HepG2 (cell line): Measurements from ENCODE around the gene CAPN10. TPM values are rescaled to one million over a fixed set of nuclear protein-coding genes. Genes with fewer than 3 reads are reported as not detected.

Source experiments
- IRF2 ChIP-seq: IDR thresholded peaks from 2 replicates; pipeline ENCODE4 v1.6.1; 2018; ENCODE audit warnings: missing genetic modification reagents, missing compliant biosample characterization
- KLF12 ChIP-seq: sonication (generic); formaldehyde crosslinking; IDR thresholded peaks from 2 replicates; pipeline ENCODE4 v1.4.0; 2020; ENCODE audit warnings: missing genetic modification reagents, borderline replicate concordance
- KLF15 ChIP-seq: sonication (generic); formaldehyde crosslinking; IDR thresholded peaks from 2 replicates; pipeline ENCODE4 v1.8.1; 2023; ENCODE audit warnings: borderline replicate concordance, mild to moderate bottlenecking, inconsistent platforms, missing genetic modification reagents, mixed read lengths
- NCOA5 ChIP-seq: sonication (generic); formaldehyde crosslinking; IDR thresholded peaks from 2 replicates; pipeline ENCODE4 v1.4.0; 2020; ENCODE audit warnings: missing genetic modification reagents
- NFATC3 ChIP-seq: sonication (generic); formaldehyde crosslinking; IDR thresholded peaks from 2 replicates; pipeline ENCODE4 v1.5.1; 2020; ENCODE audit warnings: mild to moderate bottlenecking, missing genetic modification reagents
- POLR2AphosphoS2 ChIP-seq: IDR thresholded peaks from 2 replicates; pipeline ENCODE4 v1.6.1; 2011; ENCODE audit warnings: low read depth, low read length, improper control_type of control experiment
- RBM22 ChIP-seq: fragments of 200-400 bp; formaldehyde crosslinking; optimal IDR thresholded peaks from 2 replicates; pipeline ENCODE3; 2017; ENCODE audit warnings: mild to moderate bottlenecking, low read length, moderate library complexity
- SMARCE1 ChIP-seq: fragments of 450-650 bp; IDR thresholded peaks from 2 replicates; pipeline ENCODE4 v1.6.1; 2017; ENCODE audit warnings: borderline replicate concordance
- SSRP1 ChIP-seq: IDR thresholded peaks from 2 replicates; pipeline ENCODE4 v1.6.1; 2016; ENCODE audit warnings: control low read depth
- TBX2 ChIP-seq: sonication (generic); formaldehyde crosslinking; IDR thresholded peaks from 2 replicates; pipeline ENCODE4 v1.5.0; 2020; ENCODE audit warnings: missing genetic modification reagents, mild to moderate bottlenecking, borderline replicate concordance
- TRIM24 ChIP-seq: sonication (generic); formaldehyde crosslinking; IDR thresholded peaks from 2 replicates; pipeline ENCODE4 v1.8.0; 2022; ENCODE audit warnings: mild to moderate bottlenecking, missing genetic modification reagents
- ZKSCAN1 ChIP-seq: fragments of 150-350 bp; IDR thresholded peaks from 2 replicates; pipeline ENCODE4 v1.6.1; 2014; ENCODE audit warnings: low read length
- ZNF556 ChIP-seq: sonication (generic); formaldehyde crosslinking; IDR thresholded peaks from 2 replicates; pipeline ENCODE4 v1.4.0; 2020; ENCODE audit warnings: mild to moderate bottlenecking, missing genetic modification reagents, borderline replicate concordance
- ZNF569 ChIP-seq: sonication (generic); formaldehyde crosslinking; IDR thresholded peaks from 2 replicates; pipeline ENCODE4 v1.5.0; 2020; ENCODE audit warnings: mild to moderate bottlenecking, missing genetic modification reagents, moderate library complexity, borderline replicate concordance
- ZNF776 ChIP-seq: sonication (generic); formaldehyde crosslinking; IDR thresholded peaks from 2 replicates; pipeline ENCODE4 v1.4.0; 2020; ENCODE audit warnings: mild to moderate bottlenecking, missing genetic modification reagents
- polyA plus RNA-seq, 8 experiments: library from polyadenylated mRNA; depleted of rRNA in 3 of 8; stranded (reverse) in 7 of 8; unstranded in 1 of 8; fragments of >200 nt; fragmentation: Illumina TruSeq in 4 of 8; extraction: Trizol in 4 of 8; gene quantifications; 2 replicates each; pipeline versions ENCODE4 v1.2.1 to v1.2.3, GENCODE V29; 2011 to 2016; ENCODE audit warnings: low read depth in 4 of 8, missing spikeins in 1 of 8, mixed read lengths in 1 of 8; ENCODE audit not compliant: insufficient read depth in 1 of 8
- total RNA-seq, 5 experiments: library from RNA; depleted of rRNA; stranded (reverse); fragments of >200 nt; fragmentation: Illumina TruSeq; extraction: Trizol; gene quantifications; 2 replicates each; pipeline ENCODE4 v1.2.3, GENCODE V29; 2016; ENCODE audit warnings: low read depth in 1 of 5
- TF ChIP-seq, protein P1 (sequence below): sonication (generic); formaldehyde crosslinking; IDR thresholded peaks from 2 replicates; pipeline ENCODE4 v1.4.0; 2020; ENCODE audit warnings: missing genetic modification reagents, mild to moderate bottlenecking, borderline replicate concordance
- TF ChIP-seq, protein P2 (sequence below): sonication (generic); formaldehyde crosslinking; IDR thresholded peaks from 2 replicates; pipeline ENCODE4 v1.8.1; 2023; ENCODE audit warnings: mild to moderate bottlenecking, moderate library complexity, missing genetic modification reagents
- TF ChIP-seq, protein P3 (sequence below): sonication (generic); formaldehyde crosslinking; IDR thresholded peaks from 2 replicates; pipeline ENCODE4 v1.4.0; 2020; ENCODE audit warnings: missing genetic modification reagents
- TF ChIP-seq, protein P4 (sequence below): sonication (generic); formaldehyde crosslinking; IDR thresholded peaks from 2 replicates; pipeline ENCODE4 v1.4.0; 2020; ENCODE audit warnings: missing genetic modification reagents, borderline replicate concordance

Gene CAPN10
- total and polyA plus RNA-seq, 2 of the 13 experiments (the other 11 are each of a cell fraction or from before 2014, with no cell fraction given): 27.6 to 32.4 TPM

DNA sequence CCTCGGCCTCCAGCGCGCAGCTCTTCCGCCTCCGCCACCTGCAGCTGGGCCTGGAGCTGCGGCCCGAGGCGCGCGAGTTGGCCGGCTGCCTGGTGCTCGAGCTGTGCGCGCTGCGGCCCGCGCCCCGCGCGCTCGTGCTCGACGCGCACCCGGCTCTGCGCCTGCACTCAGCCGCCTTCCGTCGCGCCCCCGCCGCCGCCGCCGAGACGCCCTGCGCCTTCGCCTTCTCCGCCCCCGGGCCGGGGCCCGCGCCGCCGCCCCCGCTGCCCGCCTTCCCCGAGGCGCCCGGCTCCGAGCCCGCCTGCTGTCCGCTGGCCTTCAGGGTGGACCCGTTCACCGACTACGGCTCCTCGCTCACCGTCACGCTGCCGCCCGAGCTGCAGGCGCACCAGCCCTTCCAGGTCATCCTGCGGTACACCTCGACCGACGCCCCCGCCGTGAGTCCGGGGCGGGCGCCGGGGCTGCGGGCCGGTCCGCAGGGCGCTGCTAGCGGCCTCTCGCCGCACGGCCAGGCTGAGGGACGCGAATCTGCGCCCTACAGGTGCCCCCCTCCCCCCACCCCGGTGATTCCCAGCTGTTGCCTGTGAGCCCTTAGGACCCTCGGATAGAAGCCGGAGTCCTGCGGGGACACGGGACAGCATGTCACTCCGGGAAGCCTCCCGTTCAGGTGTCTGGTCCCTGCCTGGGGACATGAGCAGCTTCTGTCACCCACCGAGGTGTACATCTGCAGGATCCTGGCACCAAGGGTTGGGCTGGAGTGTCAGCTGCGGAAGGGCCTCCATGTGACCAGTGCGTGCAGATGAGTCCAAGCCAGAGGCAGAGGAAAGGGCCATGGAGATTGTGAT is 17.6 kb upstream of the CAPN10 start (continued):
- TF ChIP-seq, protein P1, sequence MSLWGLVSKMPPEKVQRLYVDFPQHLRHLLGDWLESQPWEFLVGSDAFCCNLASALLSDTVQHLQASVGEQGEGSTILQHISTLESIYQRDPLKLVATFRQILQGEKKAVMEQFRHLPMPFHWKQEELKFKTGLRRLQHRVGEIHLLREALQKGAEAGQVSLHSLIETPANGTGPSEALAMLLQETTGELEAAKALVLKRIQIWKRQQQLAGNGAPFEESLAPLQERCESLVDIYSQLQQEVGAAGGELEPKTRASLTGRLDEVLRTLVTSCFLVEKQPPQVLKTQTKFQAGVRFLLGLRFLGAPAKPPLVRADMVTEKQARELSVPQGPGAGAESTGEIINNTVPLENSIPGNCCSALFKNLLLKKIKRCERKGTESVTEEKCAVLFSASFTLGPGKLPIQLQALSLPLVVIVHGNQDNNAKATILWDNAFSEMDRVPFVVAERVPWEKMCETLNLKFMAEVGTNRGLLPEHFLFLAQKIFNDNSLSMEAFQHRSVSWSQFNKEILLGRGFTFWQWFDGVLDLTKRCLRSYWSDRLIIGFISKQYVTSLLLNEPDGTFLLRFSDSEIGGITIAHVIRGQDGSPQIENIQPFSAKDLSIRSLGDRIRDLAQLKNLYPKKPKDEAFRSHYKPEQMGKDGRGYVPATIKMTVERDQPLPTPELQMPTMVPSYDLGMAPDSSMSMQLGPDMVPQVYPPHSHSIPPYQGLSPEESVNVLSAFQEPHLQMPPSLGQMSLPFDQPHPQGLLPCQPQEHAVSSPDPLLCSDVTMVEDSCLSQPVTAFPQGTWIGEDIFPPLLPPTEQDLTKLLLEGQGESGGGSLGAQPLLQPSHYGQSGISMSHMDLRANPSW (CRISPR knock-in tag): no peak
- TF ChIP-seq POLR2AphosphoS2 (no peak), SSRP1 (CRISPR knock-in tag) (0 out of 2 replicates have a peak, but pooled peaks have one; percentile 53), ZNF569 (CRISPR knock-in tag) (no peak), NFATC3 (CRISPR knock-in tag) (no peak), KLF12 (CRISPR knock-in tag) (0 out of 2 replicates have a peak, but pooled peaks have one; percentile 66), TBX2 (CRISPR knock-in tag) (peak; percentile 53; the same call in 1 of the 2 replicates), ZNF556 (CRISPR knock-in tag) (0 out of 2 replicates have a peak, but pooled peaks have one; percentile 62), ZNF776 (CRISPR knock-in tag) (peak; percentile 63; the same call in 1 of the 2 replicates), TRIM24 (CRISPR knock-in tag) (no peak), KLF15 (CRISPR knock-in tag) (no peak), IRF2 (no peak; the same call in 1 of the 2 replicates), RBM22 (no peak), ZKSCAN1 (no peak), SMARCE1 (no peak), NCOA5 (CRISPR knock-in tag) (no peak)
- TF ChIP-seq, protein P2, sequence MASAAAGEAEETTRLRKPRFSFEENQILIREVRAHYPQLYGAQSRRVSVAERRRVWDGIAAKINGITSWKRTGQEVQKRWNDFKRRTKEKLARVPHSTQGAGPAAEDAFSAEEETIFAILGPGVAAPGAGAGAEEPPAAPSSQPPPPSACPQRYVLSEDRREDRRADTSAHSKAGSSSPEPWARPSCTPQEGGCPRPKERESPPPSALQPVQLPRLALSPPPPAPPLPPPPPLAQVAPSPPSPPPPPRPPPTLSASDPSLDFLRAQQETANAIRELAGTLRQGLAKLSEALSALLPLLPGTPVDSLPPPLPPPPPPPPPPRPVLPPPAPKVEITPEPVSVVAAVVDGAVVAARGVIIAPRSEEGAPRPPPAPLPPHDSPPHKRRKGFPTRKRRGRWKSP: 0 out of 2 replicates have a peak, but pooled peaks have one; percentile 56
- TF ChIP-seq, protein P3, sequence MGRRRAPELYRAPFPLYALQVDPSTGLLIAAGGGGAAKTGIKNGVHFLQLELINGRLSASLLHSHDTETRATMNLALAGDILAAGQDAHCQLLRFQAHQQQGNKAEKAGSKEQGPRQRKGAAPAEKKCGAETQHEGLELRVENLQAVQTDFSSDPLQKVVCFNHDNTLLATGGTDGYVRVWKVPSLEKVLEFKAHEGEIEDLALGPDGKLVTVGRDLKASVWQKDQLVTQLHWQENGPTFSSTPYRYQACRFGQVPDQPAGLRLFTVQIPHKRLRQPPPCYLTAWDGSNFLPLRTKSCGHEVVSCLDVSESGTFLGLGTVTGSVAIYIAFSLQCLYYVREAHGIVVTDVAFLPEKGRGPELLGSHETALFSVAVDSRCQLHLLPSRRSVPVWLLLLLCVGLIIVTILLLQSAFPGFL (CRISPR knock-in tag): peak; percentile 78; the same call in 1 of the 2 replicates
- TF ChIP-seq, protein P4, sequence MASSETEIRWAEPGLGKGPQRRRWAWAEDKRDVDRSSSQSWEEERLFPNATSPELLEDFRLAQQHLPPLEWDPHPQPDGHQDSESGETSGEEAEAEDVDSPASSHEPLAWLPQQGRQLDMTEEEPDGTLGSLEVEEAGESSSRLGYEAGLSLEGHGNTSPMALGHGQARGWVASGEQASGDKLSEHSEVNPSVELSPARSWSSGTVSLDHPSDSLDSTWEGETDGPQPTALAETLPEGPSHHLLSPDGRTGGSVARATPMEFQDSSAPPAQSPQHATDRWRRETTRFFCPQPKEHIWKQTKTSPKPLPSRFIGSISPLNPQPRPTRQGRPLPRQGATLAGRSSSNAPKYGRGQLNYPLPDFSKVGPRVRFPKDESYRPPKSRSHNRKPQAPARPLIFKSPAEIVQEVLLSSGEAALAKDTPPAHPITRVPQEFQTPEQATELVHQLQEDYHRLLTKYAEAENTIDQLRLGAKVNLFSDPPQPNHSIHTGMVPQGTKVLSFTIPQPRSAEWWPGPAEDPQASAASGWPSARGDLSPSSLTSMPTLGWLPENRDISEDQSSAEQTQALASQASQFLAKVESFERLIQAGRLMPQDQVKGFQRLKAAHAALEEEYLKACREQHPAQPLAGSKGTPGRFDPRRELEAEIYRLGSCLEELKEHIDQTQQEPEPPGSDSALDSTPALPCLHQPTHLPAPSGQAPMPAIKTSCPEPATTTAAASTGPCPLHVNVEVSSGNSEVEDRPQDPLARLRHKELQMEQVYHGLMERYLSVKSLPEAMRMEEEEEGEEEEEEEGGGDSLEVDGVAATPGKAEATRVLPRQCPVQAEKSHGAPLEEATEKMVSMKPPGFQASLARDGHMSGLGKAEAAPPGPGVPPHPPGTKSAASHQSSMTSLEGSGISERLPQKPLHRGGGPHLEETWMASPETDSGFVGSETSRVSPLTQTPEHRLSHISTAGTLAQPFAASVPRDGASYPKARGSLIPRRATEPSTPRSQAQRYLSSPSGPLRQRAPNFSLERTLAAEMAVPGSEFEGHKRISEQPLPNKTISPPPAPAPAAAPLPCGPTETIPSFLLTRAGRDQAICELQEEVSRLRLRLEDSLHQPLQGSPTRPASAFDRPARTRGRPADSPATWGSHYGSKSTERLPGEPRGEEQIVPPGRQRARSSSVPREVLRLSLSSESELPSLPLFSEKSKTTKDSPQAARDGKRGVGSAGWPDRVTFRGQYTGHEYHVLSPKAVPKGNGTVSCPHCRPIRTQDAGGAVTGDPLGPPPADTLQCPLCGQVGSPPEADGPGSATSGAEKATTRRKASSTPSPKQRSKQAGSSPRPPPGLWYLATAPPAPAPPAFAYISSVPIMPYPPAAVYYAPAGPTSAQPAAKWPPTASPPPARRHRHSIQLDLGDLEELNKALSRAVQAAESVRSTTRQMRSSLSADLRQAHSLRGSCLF: no peak
